Peyer's patch (tissue), 4 donors: Measurements from ENCODE around the gene ADAMTS14. TPM values are rescaled to one million over a fixed set of nuclear protein-coding genes. Genes with fewer than 3 reads are reported as not detected.
A peak's percentile ranks its signal among the peaks of the same experiment; 100 is the strongest.

Experiments
- DNase-seq, 3 donors: peaks; one replicate each; pipeline ENCODE4 v3.0.0-alpha.2; 2017 to 2019
- H3K27ac ChIP-seq, 4 donors: fragments of 200-600 bp; sonication (generic); one replicate each; pipeline ENCODE4 v1.5.1; 2016 to 2019
- H3K27me3 ChIP-seq, 2 donors: fragments of 200-600 bp; sonication (generic); one replicate each; pipeline ENCODE4 v1.5.1; 2019
- H3K36me3 ChIP-seq, 3 donors: fragments of 200-600 bp; sonication (generic); one replicate each; pipeline ENCODE4 v1.5.1; 2016 to 2019
- H3K4me1 ChIP-seq, 4 donors: fragments of 200-600 bp; sonication (generic); one replicate each; pipeline ENCODE4 v1.5.1; 2016 to 2019
- H3K4me3 ChIP-seq, 4 donors: fragments of 200-600 bp; sonication (generic); 1 replicate in 3 of 4; 2 replicates in 1 of 4; pipeline ENCODE4 v1.5.1; 2016 to 2019; ENCODE audit warnings: mild to moderate bottlenecking in 1 of 4
- H3K9me3 ChIP-seq, 4 donors: fragments of 200-600 bp; sonication (generic); one replicate each; pipeline ENCODE4 v1.5.1; 2016 to 2019; ENCODE audit warnings: mild to moderate bottlenecking in 1 of 4
- CTCF ChIP-seq, 6 experiments: fragments of 450-650 bp in 4 of 6; fragments of 200-600 bp in 2 of 6; sonication (generic) in 1 of 6; IDR thresholded peaks; one replicate each; pipeline ENCODE4 v1.5.1; 2017 to 2019; ENCODE audit warnings: antibody characterized with exemption in 6 of 6, mild to moderate bottlenecking in 3 of 6, moderate library complexity in 1 of 6
- POLR2A ChIP-seq, 2 donors: fragments of 450-650 bp; IDR thresholded peaks; one replicate each; pipeline ENCODE4 v1.5.1; 2017; ENCODE audit warnings: antibody characterized with exemption in 2 of 2, mild to moderate bottlenecking in 2 of 2, moderate library complexity in 2 of 2
- total RNA-seq, 4 donors: library from RNA; depleted of rRNA; stranded (reverse); fragments of >200 nt; gene quantifications; one replicate each; pipeline ENCODE4 v1.1.0, GENCODE V29; 2016

ADAMTS14 gene
- total RNA-seq, 4 donors from 2014 or later, result 2.3 to 10.7 (median 4.2) TPM

- Histone ChIP-seq H3K27ac (peak overlapping the region in 1 of 4 donors; percentile 53), H3K36me3 (no peaks in the 10 kb centered on the region), H3K4me3 (no peak overlapping the region), H3K27me3 (no peaks in the 10 kb centered on the region), H3K4me1 (peaks cover 0 to 23% (median 0%) of the 10 kb centered on the region in 4 donors), H3K9me3 (no peaks in the 10 kb centered on the region)
- no peak for DNase-seq
- TF ChIP-seq CTCF (IDR thresholded peaks at IDR 0.05) (no peak), POLR2A (IDR thresholded peaks at IDR 0.05) (no peak)
These were observed 4.2 kb downstream of the ADAMTS14 start for GRCh38 chr10:70676511-70676910.

- peaks cover 0 to 23% (median 0%) of the 10 kb centered on the region in 4 donors for H3K4me1 ChIP-seq
- TF ChIP-seq POLR2A (IDR thresholded peaks at IDR 0.05), result no peak
- no peak for TF ChIP-seq CTCF (IDR thresholded peaks at IDR 0.05)
- H3K4me3 ChIP-seq, result no peak overlapping the region
- H3K36me3 ChIP-seq, result no peaks in the 10 kb centered on the region
- H3K9me3 ChIP-seq, result no peaks in the 10 kb centered on the region
- peak overlapping the region in 2 of 4 donors; percentile 25 to 53 for H3K27ac ChIP-seq
- no peak for DNase-seq
- no peaks in the 10 kb centered on the region for H3K27me3 ChIP-seq
These were observed 4.7 kb downstream of the ADAMTS14 start for GRCh38 chr10:70677016-70677415.

DNA sequence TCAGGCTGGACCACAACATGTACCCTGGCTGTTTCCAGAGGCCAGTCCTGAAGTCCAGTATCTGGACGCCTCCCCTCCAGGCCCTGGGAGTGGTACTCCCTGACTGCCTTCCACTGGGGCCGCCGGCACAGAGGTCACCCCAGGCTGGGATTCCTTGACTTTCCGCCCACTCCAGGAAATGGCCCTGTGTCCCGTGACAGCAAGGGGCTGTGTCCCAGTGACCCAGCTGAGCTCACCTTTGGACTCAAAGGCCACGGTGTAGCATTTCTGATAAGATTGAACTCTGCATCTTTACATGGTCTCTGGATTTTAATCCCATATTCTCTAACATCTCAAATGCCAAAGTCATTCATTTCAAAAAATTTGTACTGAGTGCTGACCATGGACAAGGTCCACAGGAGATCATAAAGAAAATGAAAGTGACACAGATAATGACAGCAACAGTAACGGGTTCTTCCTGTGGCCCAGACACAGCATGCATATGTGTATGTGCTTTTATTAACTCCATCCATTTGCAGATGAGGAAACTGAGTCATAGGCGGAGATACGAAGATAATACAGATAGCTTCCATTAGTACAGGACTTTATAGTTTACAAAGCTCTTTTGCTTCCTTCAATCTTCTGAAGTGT, 5.4 kb downstream of the ADAMTS14 start:
- Histone ChIP-seq H3K9me3 (no peaks in the 10 kb centered on the region), H3K27ac (peak overlapping the region in 2 of 4 donors; percentile 25 to 53), H3K27me3 (no peaks in the 10 kb centered on the region), H3K4me1 (peaks cover 0 to 19% (median 0%) of the 10 kb centered on the region in 4 donors), H3K4me3 (no peak overlapping the region), H3K36me3 (no peaks in the 10 kb centered on the region)
- peak in 2 of 3 donors; percentile 64 to 72 for DNase-seq
- no peak for TF ChIP-seq POLR2A (IDR thresholded peaks at IDR 0.05)
- no peak for TF ChIP-seq CTCF (IDR thresholded peaks at IDR 0.05)

DNA sequence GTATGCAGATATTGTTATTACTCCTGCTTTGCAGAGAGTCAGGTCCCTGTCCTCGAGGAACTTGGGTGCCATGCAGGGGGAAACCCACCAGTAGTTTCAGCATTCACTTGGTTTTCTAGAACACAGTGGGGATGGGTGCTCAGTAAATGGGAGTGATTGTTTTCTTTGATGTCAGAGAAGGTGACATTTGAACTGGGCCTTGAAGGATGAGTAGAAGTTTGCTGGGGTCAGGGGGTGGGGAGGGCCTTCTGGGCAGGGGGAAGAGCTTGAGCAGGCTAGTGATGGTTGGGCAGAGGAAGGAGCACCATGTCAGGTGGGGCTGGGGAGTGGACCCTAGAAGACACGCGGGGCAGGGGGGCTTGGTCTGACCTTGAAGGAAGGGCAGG, 5.9 kb downstream of the ADAMTS14 start:
- no peak for TF ChIP-seq POLR2A (IDR thresholded peaks at IDR 0.05)
- no peak for TF ChIP-seq CTCF (IDR thresholded peaks at IDR 0.05)
- Histone ChIP-seq H3K27ac (peak overlapping the region in 1 of 4 donors; percentile 25), H3K4me1 (peaks cover 0 to 18% (median 0%) of the 10 kb centered on the region in 4 donors), H3K27me3 (no peaks in the 10 kb centered on the region), H3K36me3 (no peaks in the 10 kb centered on the region), H3K9me3 (no peaks in the 10 kb centered on the region), H3K4me3 (no peak overlapping the region)
- no peak for DNase-seq

DNA sequence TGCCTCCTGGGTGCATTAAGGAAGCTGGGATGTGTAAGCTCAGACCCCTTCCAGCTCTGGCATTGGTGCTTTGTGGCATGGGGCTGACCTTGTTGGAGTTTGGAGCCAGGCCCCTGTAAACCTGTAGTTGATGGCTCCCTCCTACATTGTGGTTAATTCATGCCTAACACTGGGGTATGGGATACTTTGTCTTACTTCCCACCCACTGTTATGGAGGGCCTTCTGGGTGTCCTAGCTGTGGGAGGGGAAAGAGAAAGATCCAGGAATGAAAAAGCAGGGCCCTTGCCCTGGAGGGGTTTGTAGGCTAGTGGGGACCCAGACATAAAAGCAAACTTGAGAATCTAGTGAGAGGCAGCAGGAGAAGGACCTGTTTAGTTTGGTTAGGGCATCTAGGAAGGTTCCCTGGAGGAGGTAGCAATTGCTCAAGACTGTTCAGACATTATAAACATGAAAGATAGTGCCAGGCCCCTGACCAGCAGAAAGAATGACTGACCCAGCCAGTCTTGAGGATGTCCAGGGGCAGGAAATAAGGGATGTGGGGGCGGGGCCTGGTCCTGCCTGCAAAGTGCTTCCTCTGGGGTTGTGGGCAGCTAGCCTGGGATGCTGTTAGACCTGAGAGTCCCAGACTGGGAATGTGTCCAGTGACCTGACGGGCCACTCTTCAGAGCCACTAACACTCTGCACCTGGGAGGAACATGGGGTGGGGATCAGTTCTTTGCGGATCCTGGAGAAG, 6.6 kb downstream of the ADAMTS14 start:
- no peak overlapping the region for H3K27ac ChIP-seq
- H3K27me3 ChIP-seq, result no peaks in the 10 kb centered on the region
- H3K9me3 ChIP-seq, result no peaks in the 10 kb centered on the region
- no peak overlapping the region for H3K4me3 ChIP-seq
- DNase-seq, result no peak
- H3K4me1 ChIP-seq, result peaks cover 0 to 14% (median 0%) of the 10 kb centered on the region in 4 donors
- H3K36me3 ChIP-seq, result no peaks in the 10 kb centered on the region
- TF ChIP-seq POLR2A (IDR thresholded peaks at IDR 0.05) (no peak), CTCF (IDR thresholded peaks at IDR 0.05) (no peak)
